HepG2 (cell line): ENCODE data around the gene FER1L5. TPM values are rescaled to one million over a fixed set of nuclear protein-coding genes. Genes with fewer than 3 reads are reported as not detected.

Experiments used
- ATAC-seq: fragments of 200-7000 bp; cut with Tn5 transposase; 3 replicates; pipeline ENCODE4 v1.9.1; 2020; ENCODE audit warnings: mild to moderate bottlenecking, moderate library complexity
- BruUV-seq: library from RNA; stranded (reverse); fragments of 400-500 nt; replicated peaks from 2 replicates; lab custom pipeline; 2021; lab: Mats Ljungman, UMichigan
- CTCF ChIA-PET: fragments of 300-600 bp; formaldehyde crosslinking; extraction: SDS; loops from one replicate; lab custom pipeline; 2021; ENCODE audit warnings: low total read pairs, inconsistent platforms, low intra/inter-chr PET ratio; lab: Yijun Ruan, JAX
- POLR2A ChIA-PET: fragments of 350-600 bp; sonication (Branson Sonifier 250); formaldehyde crosslinking; loops from one replicate; lab custom pipeline; 2020; ENCODE audit warnings: antibody characterized with exemption, inconsistent platforms; lab: Yijun Ruan, JAX
- DNase-seq: peaks from one replicate; pipeline ENCODE4 v3.0.0-alpha.2; 2015; ENCODE audit warnings: low spot score
- FAIRE-seq: peaks from 3 replicates; lab custom pipeline; 2011; peaks lifted over from hg19 to GRCh38; lab: Jason Lieb, UNC
- H2AFZ ChIP-seq: one replicate; pipeline ENCODE4 v1.6.1; 2011; ENCODE audit warnings: low read length, inconsistent platforms
- H3K27ac ChIP-seq: fragments of 300-600 bp; 3 replicates; pipeline ENCODE4 v1.8.0; 2011; ENCODE audit warnings: mixed run types, mild to moderate bottlenecking, mixed read lengths, low read length, inconsistent platforms; ENCODE audit not compliant: insufficient read depth; ENCODE audit errors: extremely low read length
- H3K27me3 ChIP-seq, 2 experiments: fragments of 200-600 bp in 1 of 2; 2 replicates in 1 of 2; 3 replicates in 1 of 2; pipeline versions ENCODE4 v1.6.0 to v1.8.0; 2011; ENCODE audit warnings: low read length in 2 of 2, mild to moderate bottlenecking in 2 of 2, moderate library complexity in 2 of 2, inconsistent platforms in 1 of 2; ENCODE audit not compliant: insufficient read depth in 2 of 2, control insufficient read depth in 1 of 2
- H3K36me3 ChIP-seq, 2 experiments: fragments of 200-600 bp in 1 of 2; replicated peaks in 1 of 2; 2 replicates in 1 of 2; 3 replicates in 1 of 2; pipeline versions ENCODE4 v1.5.1 to v1.8.0; 2011; ENCODE audit warnings: low read length in 2 of 2, inconsistent platforms in 1 of 2; ENCODE audit not compliant: insufficient read depth in 2 of 2, control insufficient read depth in 1 of 2
- H3K4me1 ChIP-seq: 2 replicates; pipeline ENCODE4 v1.5.1; 2012; ENCODE audit warnings: low read length, inconsistent platforms; ENCODE audit not compliant: insufficient read depth
- H3K4me2 ChIP-seq: 2 replicates; pipeline ENCODE4 v1.6.0; 2011; ENCODE audit warnings: low read depth, low read length, inconsistent platforms
- H3K4me3 ChIP-seq, 3 experiments: fragments of 200-600 bp in 1 of 3; sonication (generic), shearing (Covaris generic) in 1 of 3; replicated peaks in 1 of 3; 2 replicates each; pipeline ENCODE4 v1.5.1; 2011 to 2016; ENCODE audit warnings: low read length in 3 of 3, inconsistent platforms in 2 of 3, low read depth in 2 of 3, mild to moderate bottlenecking in 2 of 3, control low read depth in 1 of 3, mixed read lengths in 1 of 3; ENCODE audit not compliant: insufficient read depth in 1 of 3
- H3K79me2 ChIP-seq: one replicate; pipeline ENCODE4 v1.6.1; 2011; ENCODE audit warnings: low read length, inconsistent platforms; ENCODE audit not compliant: insufficient read depth
- H3K9ac ChIP-seq: 2 replicates; pipeline ENCODE4 v1.6.0; 2011; ENCODE audit warnings: mild to moderate bottlenecking, low read depth, low read length, inconsistent platforms; ENCODE audit not compliant: insufficient read depth
- H3K9me3 ChIP-seq: 2 replicates; pipeline ENCODE4 v1.5.1; 2012; ENCODE audit warnings: mild to moderate bottlenecking, low read length
- H4K20me1 ChIP-seq: 2 replicates; pipeline ENCODE4 v1.6.0; 2011; ENCODE audit warnings: inconsistent platforms, mild to moderate bottlenecking, low read length, moderate library complexity; ENCODE audit not compliant: insufficient read depth
- SIN3B ChIP-seq: fragments of 150-350 bp; IDR thresholded peaks from 2 replicates; pipeline ENCODE4 v1.6.1; 2014; ENCODE audit warnings: low read length
- TBX3 ChIP-seq: fragments of 450-650 bp; IDR thresholded peaks from 2 replicates; pipeline ENCODE4 v1.6.1; 2017; ENCODE audit warnings: antibody characterized with exemption, mild to moderate bottlenecking, inconsistent platforms, borderline replicate concordance
- U2AF2 ChIP-seq: fragments of 200-400 bp; formaldehyde crosslinking; IDR thresholded peaks from 2 replicates; pipeline ENCODE4 v1.6.1; 2017; ENCODE audit warnings: low read depth, mild to moderate bottlenecking, low read length
- ZNF232 ChIP-seq: sonication (generic); formaldehyde crosslinking; IDR thresholded peaks from 2 replicates; pipeline ENCODE4 v1.4.0; 2020; ENCODE audit warnings: missing genetic modification reagents, borderline replicate concordance
- ZNF3 ChIP-seq: IDR thresholded peaks from 2 replicates; pipeline ENCODE4 v1.7.0; 2017; ENCODE audit warnings: inconsistent platforms
- ZNF331 ChIP-seq: sonication (generic); formaldehyde crosslinking; IDR thresholded peaks from 2 replicates; pipeline ENCODE4 v1.4.0; 2020; ENCODE audit warnings: missing genetic modification reagents
- ZNF709 ChIP-seq: sonication (generic); formaldehyde crosslinking; IDR thresholded peaks from 2 replicates; pipeline ENCODE4 v1.5.0; 2020; ENCODE audit warnings: mild to moderate bottlenecking, missing genetic modification reagents
- ZSCAN29 ChIP-seq: sonication (generic); formaldehyde crosslinking; conservative IDR thresholded peaks from 2 replicates; pipeline ENCODE4 v1.4.0; 2020; ENCODE audit warnings: mild to moderate bottlenecking, missing genetic modification reagents
- WGBS: methylation state at CpG from one replicate; pipeline ENCODE4 v1.1.6; 2017; ENCODE audit warnings: low lambda C conversion rate; 5-methylcytosine and 5-hydroxymethylcytosine counted together
- in situ Hi-C: cut with HindIII; loops from 2 replicates; pipeline ENCODE4 v1.10.0; 2017; ENCODE audit warnings: low pct_unique_long_range_greater_than_20kb; ENCODE audit not compliant: extremely low pct_ligation_motif_present
- intact Hi-C: fragments of 100-400 bp; cut with micrococcal nuclease; formaldehyde crosslinking; loops from one replicate; pipeline ENCODE4 v1.10.0; 2022; ENCODE audit not compliant: unreplicated experiment
- polyA plus RNA-seq, 8 experiments: library from polyadenylated mRNA; depleted of rRNA in 3 of 8; stranded (reverse) in 7 of 8; unstranded in 1 of 8; fragments of >200 nt; fragmentation: Illumina TruSeq in 4 of 8; extraction: Trizol in 4 of 8; gene quantifications; 2 replicates each; pipeline versions ENCODE4 v1.2.1 to v1.2.3, GENCODE V29; 2011 to 2016; ENCODE audit warnings: low read depth in 4 of 8, missing spikeins in 1 of 8, mixed read lengths in 1 of 8; ENCODE audit not compliant: insufficient read depth in 1 of 8
- total RNA-seq, 5 experiments: library from RNA; depleted of rRNA; stranded (reverse); fragments of >200 nt; fragmentation: Illumina TruSeq; extraction: Trizol; gene quantifications; 2 replicates each; pipeline ENCODE4 v1.2.3, GENCODE V29; 2016; ENCODE audit warnings: low read depth in 1 of 5
- TF ChIP-seq, protein P1 (sequence below): sonication (generic); formaldehyde crosslinking; IDR thresholded peaks from 2 replicates; pipeline ENCODE4 v1.9.0; 2021; ENCODE audit warnings: missing genetic modification reagents, borderline replicate concordance
- TF ChIP-seq, protein P2 (sequence below): sonication (generic); formaldehyde crosslinking; IDR thresholded peaks from 2 replicates; pipeline ENCODE4 v1.4.0; 2020; ENCODE audit warnings: mild to moderate bottlenecking, missing genetic modification reagents, borderline replicate concordance

FER1L5 gene
- total and polyA plus RNA-seq, 2 of the 13 experiments (the other 11 are each of a cell fraction or from before 2014, with no cell fraction given) = 0.02 to 0.08 TPM

DNA sequence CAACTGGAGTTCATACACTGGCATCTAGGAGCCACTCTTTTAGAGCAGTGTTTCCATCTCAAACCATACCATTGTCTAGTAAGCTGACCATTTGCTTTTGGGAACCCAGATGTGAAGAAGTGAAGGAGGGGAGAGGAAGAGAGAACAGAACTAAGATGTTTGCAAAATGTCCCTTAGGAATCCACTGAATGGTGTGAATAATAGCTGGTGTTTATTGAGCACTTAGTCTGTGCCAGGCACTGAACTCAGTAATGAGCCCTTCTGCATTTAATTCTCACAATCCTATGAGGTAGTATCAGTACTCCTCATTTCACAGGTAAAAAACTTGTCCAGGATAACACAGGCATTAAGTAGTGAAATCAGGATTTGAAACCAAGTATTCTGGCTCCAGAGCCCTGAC lies 73.8 kb downstream of the FER1L5 start:
- ChIA-PET CTCF (no interaction called here), POLR2A (interaction anchor here (1.0 kb wide), 2 partner anchors 45 to 141 kb away, joined by 3 to 5 read pairs; partner anchors contain the start of genes ANKRD39 and CNNM4)
- Histone ChIP-seq H3K4me1 (peaks cover 28% of the 10 kb centered on the region), H3K9me3 (no peaks in the 10 kb centered on the region), H2AFZ (no peak overlapping the region), H3K4me2 (no peak overlapping the region), H3K4me3 (no peak overlapping the region), H3K79me2 (no peaks in the 10 kb centered on the region), H3K27ac (no peak overlapping the region), H3K36me3 (peaks cover 22 to 29% of the 10 kb centered on the region in 2 experiments), H4K20me1 (no peaks in the 10 kb centered on the region), H3K9ac (no peak overlapping the region), H3K27me3 (no peaks in the 10 kb centered on the region; a peak in 1 of 5 replicates)
- DNase-seq (no peak), ATAC-seq (no peak), FAIRE-seq (no peak)
- intact Hi-C loops = no loop called here
- in situ Hi-C loops = no loop called here
- BruUV-seq = no TSS peak
- 0 out of 2 replicates have a peak, but pooled peaks have one; percentile 51 for TF ChIP-seq ZNF3 (CRISPR knock-in tag)
- no peak for TF ChIP-seq ZNF232 (CRISPR knock-in tag)

DNA sequence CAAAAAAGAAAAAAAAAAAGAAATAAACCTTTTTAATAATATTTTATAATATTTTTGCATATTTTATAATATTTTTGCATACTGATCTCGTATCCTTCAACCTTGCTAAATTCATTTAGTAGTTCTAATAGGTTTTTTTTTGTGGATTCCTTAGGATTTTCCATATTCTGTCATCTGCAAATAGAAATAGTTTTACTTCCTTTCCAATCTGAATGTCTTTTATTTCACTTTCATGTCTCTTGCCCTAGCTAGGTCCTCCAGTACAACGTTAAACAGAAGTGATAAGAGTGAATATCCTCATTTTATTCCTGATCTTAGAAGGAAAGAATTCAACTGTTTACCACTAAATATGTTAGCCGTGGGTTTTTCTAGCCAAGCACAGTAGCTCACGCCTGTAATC lies 83.6 kb downstream of the FER1L5 start:
- ATAC-seq (no peak), FAIRE-seq (no peak), DNase-seq (no peak)
- WGBS = 93% methylated on average over 4 of the region's 4 CpGs
- H3K4me2 ChIP-seq = no peak overlapping the region
- H3K79me2 ChIP-seq = no peaks in the 10 kb centered on the region
- H3K27ac ChIP-seq = no peak overlapping the region
- intact Hi-C loops (no loop called here), in situ Hi-C loops (no loop called here)
- no peak overlapping the region for H3K9ac ChIP-seq
- H4K20me1 ChIP-seq = no peaks in the 10 kb centered on the region
- H3K27me3 ChIP-seq = no peaks in the 10 kb centered on the region
- H2AFZ ChIP-seq = no peak overlapping the region
- no TSS peak for BruUV-seq
- peaks cover 8% of the 10 kb centered on the region for H3K4me1 ChIP-seq
- POLR2A ChIA-PET = no interaction called here
- H3K4me3 ChIP-seq = no peak overlapping the region
- no peaks in the 10 kb centered on the region for H3K9me3 ChIP-seq
- peaks cover 16 to 33% of the 10 kb centered on the region in 2 experiments for H3K36me3 ChIP-seq
- CTCF ChIA-PET = no interaction called here
- TF ChIP-seq, protein P1, sequence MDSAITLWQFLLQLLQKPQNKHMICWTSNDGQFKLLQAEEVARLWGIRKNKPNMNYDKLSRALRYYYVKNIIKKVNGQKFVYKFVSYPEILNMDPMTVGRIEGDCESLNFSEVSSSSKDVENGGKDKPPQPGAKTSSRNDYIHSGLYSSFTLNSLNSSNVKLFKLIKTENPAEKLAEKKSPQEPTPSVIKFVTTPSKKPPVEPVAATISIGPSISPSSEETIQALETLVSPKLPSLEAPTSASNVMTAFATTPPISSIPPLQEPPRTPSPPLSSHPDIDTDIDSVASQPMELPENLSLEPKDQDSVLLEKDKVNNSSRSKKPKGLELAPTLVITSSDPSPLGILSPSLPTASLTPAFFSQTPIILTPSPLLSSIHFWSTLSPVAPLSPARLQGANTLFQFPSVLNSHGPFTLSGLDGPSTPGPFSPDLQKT (CRISPR knock-in tag) = no peak
- no peak for TF ChIP-seq ZNF709 (CRISPR knock-in tag)
- TF ChIP-seq TBX3 = no peak
- no peak for TF ChIP-seq ZNF331 (CRISPR knock-in tag)
- no peak for TF ChIP-seq SIN3B
- TF ChIP-seq, protein P2, sequence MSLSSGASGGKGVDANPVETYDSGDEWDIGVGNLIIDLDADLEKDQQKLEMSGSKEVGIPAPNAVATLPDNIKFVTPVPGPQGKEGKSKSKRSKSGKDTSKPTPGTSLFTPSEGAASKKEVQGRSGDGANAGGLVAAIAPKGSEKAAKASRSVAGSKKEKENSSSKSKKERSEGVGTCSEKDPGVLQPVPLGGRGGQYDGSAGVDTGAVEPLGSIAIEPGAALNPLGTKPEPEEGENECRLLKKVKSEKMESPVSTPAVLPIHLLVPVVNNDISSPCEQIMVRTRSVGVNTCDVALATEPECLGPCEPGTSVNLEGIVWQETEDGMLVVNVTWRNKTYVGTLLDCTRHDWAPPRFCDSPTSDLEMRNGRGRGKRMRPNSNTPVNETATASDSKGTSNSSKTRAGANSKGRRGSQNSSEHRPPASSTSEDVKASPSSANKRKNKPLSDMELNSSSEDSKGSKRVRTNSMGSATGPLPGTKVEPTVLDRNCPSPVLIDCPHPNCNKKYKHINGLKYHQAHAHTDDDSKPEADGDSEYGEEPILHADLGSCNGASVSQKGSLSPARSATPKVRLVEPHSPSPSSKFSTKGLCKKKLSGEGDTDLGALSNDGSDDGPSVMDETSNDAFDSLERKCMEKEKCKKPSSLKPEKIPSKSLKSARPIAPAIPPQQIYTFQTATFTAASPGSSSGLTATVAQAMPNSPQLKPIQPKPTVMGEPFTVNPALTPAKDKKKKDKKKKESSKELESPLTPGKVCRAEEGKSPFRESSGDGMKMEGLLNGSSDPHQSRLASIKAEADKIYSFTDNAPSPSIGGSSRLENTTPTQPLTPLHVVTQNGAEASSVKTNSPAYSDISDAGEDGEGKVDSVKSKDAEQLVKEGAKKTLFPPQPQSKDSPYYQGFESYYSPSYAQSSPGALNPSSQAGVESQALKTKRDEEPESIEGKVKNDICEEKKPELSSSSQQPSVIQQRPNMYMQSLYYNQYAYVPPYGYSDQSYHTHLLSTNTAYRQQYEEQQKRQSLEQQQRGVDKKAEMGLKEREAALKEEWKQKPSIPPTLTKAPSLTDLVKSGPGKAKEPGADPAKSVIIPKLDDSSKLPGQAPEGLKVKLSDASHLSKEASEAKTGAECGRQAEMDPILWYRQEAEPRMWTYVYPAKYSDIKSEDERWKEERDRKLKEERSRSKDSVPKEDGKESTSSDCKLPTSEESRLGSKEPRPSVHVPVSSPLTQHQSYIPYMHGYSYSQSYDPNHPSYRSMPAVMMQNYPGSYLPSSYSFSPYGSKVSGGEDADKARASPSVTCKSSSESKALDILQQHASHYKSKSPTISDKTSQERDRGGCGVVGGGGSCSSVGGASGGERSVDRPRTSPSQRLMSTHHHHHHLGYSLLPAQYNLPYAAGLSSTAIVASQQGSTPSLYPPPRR = no peak
- no peak for TF ChIP-seq U2AF2
- no peak for TF ChIP-seq ZSCAN29
